OCI-LY7 (cell line): ENCODE results near the gene TTLL7. TPM values are rescaled to one million over a fixed set of nuclear protein-coding genes. Genes with fewer than 3 reads are reported as not detected.
"Not testable (repeated sequence)": the region's sequence is repeated elsewhere in the genome, so short reads cannot be mapped to it uniquely, and the experiment has no call there.

Experiments
- BruUV-seq: library from RNA; stranded (reverse); fragments of 400-500 nt; replicated peaks from 2 replicates; lab custom pipeline; 2021; lab: Mats Ljungman, UMichigan
- CTCF ChIA-PET: fragments of 300-600 bp; sonication (Branson Sonifier 250); formaldehyde crosslinking; loops from one replicate; lab custom pipeline; 2022; ENCODE audit warnings: antibody characterized with exemption; ENCODE audit not compliant: unreplicated experiment; lab: Charles Lee
- POLR2A ChIA-PET: fragments of 300-600 bp; sonication (Branson Sonifier 250); formaldehyde crosslinking; loops from one replicate; lab custom pipeline; 2022; ENCODE audit warnings: antibody characterized with exemption; lab: Charles Lee
- DNase-seq: peaks from one replicate; pipeline ENCODE4 v3.0.0-alpha.2; 2015; ENCODE audit warnings: low spot score
- H2AFZ ChIP-seq: fragments of 200-600 bp; sonication (generic), shearing (Covaris generic); 2 replicates; pipeline ENCODE4 v1.6.1; 2014; ENCODE audit warnings: mild to moderate bottlenecking, antibody characterized with exemption, low read length, moderate library complexity
- H3K27ac ChIP-seq: fragments of 200-600 bp; sonication (generic); 2 replicates; pipeline ENCODE4 v1.5.1; 2014; ENCODE audit warnings: mixed run types, low read depth, mild to moderate bottlenecking, moderate library complexity, low read length, inconsistent platforms; ENCODE audit not compliant: poor library complexity, severe bottlenecking
- H3K36me3 ChIP-seq: fragments of 200-600 bp; sonication (generic); 2 replicates; pipeline ENCODE4 v1.6.1; 2014; ENCODE audit warnings: mild to moderate bottlenecking, antibody characterized with exemption, low read length, moderate library complexity, mixed read lengths; ENCODE audit not compliant: insufficient read depth
- H3K4me1 ChIP-seq: fragments of 200-600 bp; sonication (generic); 2 replicates; pipeline ENCODE4 v1.5.1; 2014; ENCODE audit warnings: mild to moderate bottlenecking, low read length; ENCODE audit not compliant: insufficient read depth, poor library complexity, severe bottlenecking
- H3K4me2 ChIP-seq: fragments of 200-600 bp; sonication (generic); 2 replicates; pipeline ENCODE4 v1.6.1; 2014; ENCODE audit warnings: mild to moderate bottlenecking, low read length
- H3K4me3 ChIP-seq: fragments of 200-600 bp; sonication (generic); 2 replicates; pipeline ENCODE4 v1.5.1; 2014; ENCODE audit warnings: mild to moderate bottlenecking, low read depth, low read length; ENCODE audit not compliant: poor library complexity, severe bottlenecking
- H3K79me2 ChIP-seq: fragments of 200-600 bp; sonication (generic); 2 replicates; pipeline ENCODE4 v1.6.1; 2016; ENCODE audit warnings: low read depth, mild to moderate bottlenecking, low read length, moderate library complexity, mixed read lengths; ENCODE audit not compliant: insufficient read depth
- H3K9me2 ChIP-seq: fragments of 200-600 bp; sonication (generic); 2 replicates; pipeline ENCODE4 v1.6.1; 2016; ENCODE audit warnings: mild to moderate bottlenecking, low read length, mixed read lengths; ENCODE audit not compliant: insufficient read depth
- H3K9me3 ChIP-seq: fragments of 200-600 bp; sonication (generic); 2 replicates; pipeline ENCODE4 v1.6.1; 2014; ENCODE audit warnings: mild to moderate bottlenecking, mixed run types, low read length, mixed read lengths
- H4K20me1 ChIP-seq: fragments of 200-600 bp; sonication (generic); 2 replicates; pipeline ENCODE4 v1.6.1; 2014; ENCODE audit warnings: mild to moderate bottlenecking, antibody characterized with exemption, low read length, moderate library complexity, mixed read lengths; ENCODE audit not compliant: insufficient read depth
- CTCF ChIP-seq: fragments of 200-600 bp; sonication (generic); conservative IDR thresholded peaks from 2 replicates; pipeline ENCODE4 v1.5.1; 2014; ENCODE audit warnings: mild to moderate bottlenecking, antibody characterized with exemption, low read length, moderate library complexity, mixed read lengths
- EZH2phosphoT487 ChIP-seq: fragments of 200-600 bp; sonication (generic); IDR thresholded peaks from 2 replicates; pipeline ENCODE4 v1.6.1; 2018; ENCODE audit warnings: low read depth, borderline replicate concordance, mild to moderate bottlenecking, mixed run types, antibody characterized with exemption, low read length, moderate library complexity, mixed read lengths
- intact Hi-C: fragments of 100-400 bp; cut with micrococcal nuclease; formaldehyde crosslinking; loops from one replicate; pipeline ENCODE4 v1.10.0; 2022; ENCODE audit not compliant: unreplicated experiment
- total RNA-seq, 2 experiments: library from RNA; depleted of rRNA in 1 of 2; stranded (reverse); fragments of >200 nt in 1 of 2; shearing (Covaris generic) in 1 of 2; gene quantifications; 2 replicates each; pipeline ENCODE4 v1.2.3, GENCODE V29; 2014 to 2022

The TTLL7 gene
- total RNA-seq, 2 experiments from 2014 or later: 0.76 to 0.88 TPM

DNA sequence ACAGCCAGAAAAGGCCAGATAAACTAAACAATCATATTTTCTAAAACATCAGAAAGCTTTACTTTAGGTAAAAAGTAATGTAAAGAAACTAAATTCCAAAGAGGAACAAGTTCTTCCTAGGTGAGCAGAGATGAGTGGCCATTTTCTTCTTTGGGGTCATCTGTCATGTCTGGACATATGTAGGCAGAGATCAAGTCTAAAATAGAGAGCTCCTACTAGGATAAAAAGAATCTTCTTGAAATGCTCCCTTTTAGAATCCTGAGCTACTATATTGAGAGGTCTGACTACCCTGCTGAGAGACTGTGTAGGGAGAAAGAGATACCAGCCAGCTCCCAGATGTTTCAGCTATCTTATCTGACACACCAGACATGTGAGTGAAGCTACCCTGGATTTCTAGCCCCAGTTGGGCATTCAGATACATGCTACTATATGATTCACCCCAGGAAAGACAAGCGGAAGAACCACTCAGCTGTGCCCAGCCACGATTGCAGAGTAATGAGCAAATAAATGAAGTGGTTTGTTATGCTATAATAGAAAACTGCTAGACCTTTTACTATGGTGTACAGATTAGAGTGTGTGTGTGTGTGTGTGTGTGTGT, 80.1 kb downstream of the TTLL7 start:
- TF ChIP-seq EZH2phosphoT487 (no peak), CTCF (no peak)

DNA sequence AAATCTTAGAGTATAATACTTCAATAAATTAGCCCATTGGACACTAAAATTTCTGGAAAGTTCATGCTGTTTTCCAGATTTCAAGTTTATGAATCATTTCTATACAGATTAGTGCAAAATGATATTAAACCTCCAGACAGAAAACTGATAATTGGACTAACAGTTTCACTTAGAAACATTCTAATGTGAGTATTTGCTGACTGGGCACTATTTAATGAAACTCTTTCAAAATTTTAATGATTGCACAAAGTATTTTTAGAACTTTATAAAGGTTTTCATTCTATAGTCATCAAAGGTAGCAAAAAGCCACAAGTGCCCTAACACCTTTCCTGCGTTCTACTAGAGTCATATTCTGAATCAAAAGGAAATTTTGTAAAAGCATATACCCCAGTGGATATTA, 81.0 kb downstream of the TTLL7 start:
- H3K79me2 ChIP-seq: no peaks in the 10 kb centered on the region
- POLR2A ChIA-PET: no interaction called here
- H3K9me3 ChIP-seq: no peaks in the 10 kb centered on the region
- no peak for TF ChIP-seq CTCF
- H2AFZ ChIP-seq: no peak overlapping the region
- DNase-seq: no peak
- no peaks in the 10 kb centered on the region for H4K20me1 ChIP-seq
- H3K27ac ChIP-seq: no peak overlapping the region
- no peak overlapping the region for H3K4me3 ChIP-seq
- no peaks in the 10 kb centered on the region for H3K36me3 ChIP-seq
- CTCF ChIA-PET: no interaction called here
- no peak overlapping the region for H3K4me2 ChIP-seq
- H3K4me1 ChIP-seq: no peaks in the 10 kb centered on the region
- intact Hi-C loops: no loop called here
- no TSS peak for BruUV-seq
- no peaks in the 10 kb centered on the region for H3K9me2 ChIP-seq

More for the DNA sequence above, 80.1 kb downstream of the TTLL7 start:
- H3K79me2 ChIP-seq: no peaks in the 10 kb centered on the region
- H3K4me3 ChIP-seq: no peak overlapping the region
- no peak overlapping the region for H3K4me2 ChIP-seq
- no peak for DNase-seq
- intact Hi-C loops: no loop called here
- no peak overlapping the region for H3K27ac ChIP-seq
- H3K4me1 ChIP-seq: no peaks in the 10 kb centered on the region
- ChIA-PET CTCF (no interaction called here), POLR2A (interaction anchor here (1.0 kb wide), 1 partner anchor 514 kb away, joined by 3 read pairs; no protein-coding TSS in a partner anchor)
- no peaks in the 10 kb centered on the region for H3K9me2 ChIP-seq
- no peaks in the 10 kb centered on the region for H3K9me3 ChIP-seq
- no peaks in the 10 kb centered on the region for H4K20me1 ChIP-seq
- H3K36me3 ChIP-seq: no peaks in the 10 kb centered on the region
- BruUV-seq: no TSS peak
- H2AFZ ChIP-seq: no peak overlapping the region

DNA sequence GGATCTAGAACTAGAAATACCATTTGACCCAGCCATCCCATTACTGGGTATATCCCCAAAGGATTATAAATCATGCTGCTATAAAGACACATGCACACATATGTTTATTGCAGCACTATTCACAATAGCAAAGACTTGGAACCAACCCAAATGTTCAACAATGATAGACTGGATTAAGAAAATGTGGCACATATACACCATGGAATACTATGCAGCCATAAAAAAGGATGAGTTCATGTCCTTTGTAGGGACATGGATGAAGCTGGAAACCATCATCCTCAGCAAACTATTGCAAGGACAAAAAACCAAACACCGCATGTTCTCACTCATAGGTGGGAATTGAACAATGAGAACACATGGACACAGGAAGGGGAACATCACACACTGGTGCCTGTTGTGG, 82.8 kb downstream of the TTLL7 start:
- H3K4me1 ChIP-seq, H3K79me2 ChIP-seq, H3K9me2 ChIP-seq, H3K4me3 ChIP-seq, CTCF ChIA-PET, intact Hi-C loops, POLR2A ChIA-PET, DNase-seq, H3K4me2 ChIP-seq, H3K27ac ChIP-seq, H4K20me1 ChIP-seq, BruUV-seq, H2AFZ ChIP-seq, H3K36me3 ChIP-seq, H3K9me3 ChIP-seq: not testable (repeated sequence)
